Medulla oblongata (tissue), 1 donor: Measurements from ENCODE around the gene SFXN1.
"Not testable (repeated sequence)": the region's sequence is repeated elsewhere in the genome, so short reads cannot be mapped to it uniquely, and the experiment has no call there.

ENCODE experiments used
- DNase-seq: peaks from one replicate; pipeline ENCODE4 v3.0.0-alpha.2; 2015; ENCODE audit errors: extremely low spot score

The SFXN1 gene

DNA sequence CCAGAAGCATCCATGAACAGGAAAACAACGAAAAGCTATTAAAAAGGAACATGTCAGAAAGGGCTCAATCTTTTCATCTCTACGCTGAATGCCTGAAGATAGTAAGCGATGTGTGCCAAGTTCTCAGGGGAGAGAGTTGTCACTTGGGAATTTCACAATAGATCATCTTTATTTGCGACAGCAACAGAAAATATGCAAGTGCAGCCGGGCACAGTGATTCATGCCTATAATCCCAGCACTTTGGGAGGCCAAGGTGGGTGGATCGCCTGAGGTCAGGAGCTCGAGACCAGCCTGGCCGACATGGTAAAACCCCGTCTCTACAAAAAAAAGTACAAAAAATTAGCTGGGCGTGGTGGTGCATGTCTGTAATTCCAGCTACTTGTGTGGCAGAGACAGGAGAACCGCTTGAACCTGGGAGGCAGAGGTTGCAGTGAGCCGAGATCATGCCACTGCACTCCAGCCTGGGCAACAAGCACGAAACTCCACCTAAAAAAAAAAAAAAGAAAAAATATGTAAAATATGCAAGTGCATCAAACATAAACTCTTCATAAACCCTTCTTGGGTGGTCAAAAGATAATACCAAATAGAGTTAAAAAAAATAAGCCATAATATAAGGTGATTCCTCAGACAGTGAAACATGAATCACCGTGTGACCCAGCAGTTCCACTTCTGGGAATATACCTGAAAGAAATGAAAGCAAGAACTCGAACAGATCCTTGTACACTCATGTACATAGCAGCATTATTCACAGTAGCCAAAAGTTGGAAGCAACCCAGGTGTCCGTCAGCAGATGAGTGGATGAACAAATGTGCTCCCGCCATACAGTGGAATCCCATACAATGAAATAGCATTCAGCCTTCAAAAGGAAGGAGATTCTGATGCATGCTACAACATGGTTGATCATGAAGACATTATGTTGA is 16.2 kb downstream of the SFXN1 start:
- no peak for DNase-seq

DNA sequence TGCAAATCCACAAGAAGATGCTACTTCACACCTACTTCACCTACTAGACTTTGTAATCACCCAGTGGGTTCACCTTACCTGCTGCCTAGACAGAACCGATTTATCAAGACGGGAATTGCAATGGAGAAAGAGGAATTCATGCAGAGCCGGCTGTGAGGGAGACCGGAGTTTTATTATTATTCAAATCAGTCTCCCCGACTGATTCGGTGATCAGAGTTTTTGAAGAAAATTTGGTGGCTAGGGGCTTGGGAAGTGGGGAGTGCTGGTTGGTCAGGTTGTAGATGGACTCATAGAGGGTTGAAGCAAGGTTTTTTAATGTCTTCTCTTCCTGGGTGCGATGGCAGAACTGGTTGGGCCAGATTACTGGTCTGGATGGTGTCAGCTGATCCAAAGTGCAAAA is 23.4 kb downstream of the SFXN1 start:
- no peak for DNase-seq

DNA sequence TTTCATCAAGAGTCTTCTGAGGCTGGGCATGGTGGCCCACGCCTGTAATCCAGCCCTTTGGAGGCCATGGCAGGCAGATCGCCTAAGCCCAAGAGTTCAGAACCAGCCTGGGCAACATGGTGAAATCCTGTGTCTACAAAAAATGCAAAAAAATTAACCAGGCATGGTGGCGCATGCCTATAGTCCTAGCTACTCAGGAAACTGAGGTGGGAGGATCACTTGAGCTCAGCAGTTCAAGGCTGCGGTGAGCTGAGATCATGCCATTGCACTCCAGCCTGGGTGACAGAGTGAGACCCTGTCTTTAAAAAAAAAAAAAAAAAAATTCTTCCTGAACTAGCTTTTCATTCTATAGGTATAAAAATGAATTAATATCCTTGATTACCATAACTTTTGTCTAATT is 29.3 kb downstream of the SFXN1 start:
- not testable (repeated sequence) for DNase-seq

DNA sequence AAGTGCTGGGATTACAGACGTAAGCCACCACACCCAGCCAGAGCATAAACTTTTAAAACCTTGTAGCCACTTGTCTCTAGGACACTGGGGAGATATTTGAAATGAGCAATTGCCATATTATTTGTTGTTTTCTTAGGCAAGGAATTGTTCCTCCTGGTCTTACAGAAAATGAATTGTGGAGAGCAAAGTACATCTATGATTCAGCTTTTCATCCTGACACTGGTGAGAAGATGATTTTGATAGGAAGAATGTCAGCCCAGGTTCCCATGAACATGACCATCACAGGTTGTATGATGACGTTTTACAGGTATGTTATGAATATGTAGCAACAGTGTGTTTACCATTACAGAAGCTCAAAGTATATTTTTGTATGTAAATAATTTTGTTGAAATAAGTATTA is 30.5 kb downstream of the SFXN1 start:
- DNase-seq, result no peak

DNA sequence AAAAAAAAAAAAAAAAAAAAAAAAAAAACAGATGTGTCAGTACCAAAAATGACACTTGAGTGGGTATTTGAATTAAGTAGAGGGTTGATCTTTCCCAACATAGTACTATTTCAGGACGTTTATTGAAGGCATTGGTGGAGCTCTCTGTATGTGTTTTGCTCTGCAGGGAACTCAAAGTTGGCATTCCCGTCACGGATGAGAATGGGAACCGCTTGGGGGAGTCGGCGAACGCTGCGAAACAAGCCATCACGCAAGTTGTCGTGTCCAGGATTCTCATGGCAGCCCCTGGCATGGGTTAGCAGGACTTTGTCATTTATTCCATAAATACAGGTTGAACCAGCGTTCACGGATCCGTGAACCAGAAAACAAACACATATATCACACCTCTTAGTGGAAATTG is 34.9 kb downstream of the SFXN1 start:
- no peak for DNase-seq

DNA sequence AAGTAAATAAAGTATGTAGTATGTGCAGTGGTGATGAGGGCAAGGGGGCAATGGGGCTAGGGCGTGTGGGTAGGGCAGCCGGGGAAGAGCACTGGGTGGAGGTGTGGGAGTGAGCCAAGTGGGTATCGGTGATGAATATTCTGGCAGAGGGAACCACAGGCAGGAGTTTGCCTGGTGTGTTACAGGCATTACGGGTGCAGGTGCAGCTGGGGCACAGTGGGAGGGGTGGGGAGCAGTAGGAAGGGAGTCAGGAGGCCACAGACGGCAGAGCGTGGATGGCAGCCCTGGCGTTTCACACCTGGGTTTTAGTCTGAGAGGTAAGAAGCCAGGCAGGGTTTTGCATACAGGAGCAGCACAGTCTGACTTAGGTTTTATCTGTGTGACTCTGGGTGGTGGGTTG is 35.4 kb downstream of the SFXN1 start:
- no peak for DNase-seq

DNA sequence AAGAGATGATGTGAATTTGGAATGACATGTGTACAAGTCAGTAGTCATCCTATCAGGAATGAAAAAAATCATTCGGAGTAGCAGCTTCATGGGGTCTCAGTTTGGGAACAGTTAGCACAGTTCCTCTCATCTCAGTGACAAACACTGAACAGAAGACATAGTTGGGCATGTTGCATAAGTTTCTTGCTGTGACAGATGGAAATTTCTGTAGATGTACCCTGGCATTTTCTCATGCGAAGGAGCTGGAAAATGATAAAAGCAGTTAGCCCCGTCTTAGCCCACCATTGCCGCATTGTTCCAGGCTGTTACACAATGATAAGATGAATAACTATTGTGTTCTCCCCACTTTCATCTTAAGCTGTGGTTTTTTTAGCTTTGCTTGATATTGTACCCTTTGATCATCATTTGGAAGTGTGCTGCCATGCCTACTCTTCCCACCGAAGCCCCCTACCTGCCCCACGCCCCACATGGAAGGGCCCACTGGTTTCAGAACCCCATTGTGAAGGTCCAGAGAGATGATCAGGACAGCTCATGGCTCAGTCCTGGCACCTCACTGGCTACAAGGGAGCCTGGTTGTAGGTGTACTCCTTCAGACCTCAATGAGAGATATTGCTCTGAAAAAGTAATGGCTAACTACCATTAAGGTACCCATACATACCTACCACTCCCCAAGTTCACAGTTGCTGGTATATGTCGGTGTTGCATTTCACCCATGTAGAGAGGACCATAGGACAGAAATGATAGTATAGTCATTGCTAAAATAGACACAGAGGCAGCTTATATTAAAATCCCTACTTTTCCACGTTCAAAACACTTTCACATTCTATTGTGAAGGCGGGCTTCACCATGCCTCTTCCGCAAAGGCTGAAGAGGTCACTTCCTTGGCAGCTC is 38.8 kb downstream of the SFXN1 start:
- DNase-seq, result no peak

DNA sequence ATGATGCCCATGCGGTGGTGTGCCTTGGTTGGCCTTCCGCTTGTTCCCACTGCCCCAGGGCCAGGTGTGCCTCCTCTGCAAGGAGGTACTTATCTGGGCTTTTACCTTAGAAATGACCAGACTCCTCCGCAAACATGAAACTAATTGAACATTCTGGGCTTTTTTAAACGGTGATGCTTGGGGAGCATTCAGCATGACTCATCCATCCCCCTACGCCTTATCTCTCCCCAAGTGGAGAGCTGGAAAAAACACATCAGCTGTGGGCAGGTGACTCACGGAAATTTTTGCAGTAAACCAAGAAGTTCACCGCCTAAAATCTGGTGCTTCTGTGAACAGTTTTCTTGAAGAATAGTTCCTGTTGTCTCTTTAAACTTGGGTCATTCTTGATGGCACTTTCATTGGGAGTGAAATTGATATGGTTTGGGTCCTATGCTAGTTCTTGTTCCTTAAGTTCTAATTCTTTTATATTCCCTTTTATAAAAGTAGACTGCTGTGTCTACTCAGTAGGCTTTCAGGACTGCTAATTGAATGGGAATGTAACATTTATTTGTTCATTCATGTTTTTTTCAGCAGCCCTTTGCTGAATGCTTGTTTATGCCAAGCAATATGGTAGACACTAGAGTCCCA is 39.6 kb downstream of the SFXN1 start:
- no peak for DNase-seq

DNA sequence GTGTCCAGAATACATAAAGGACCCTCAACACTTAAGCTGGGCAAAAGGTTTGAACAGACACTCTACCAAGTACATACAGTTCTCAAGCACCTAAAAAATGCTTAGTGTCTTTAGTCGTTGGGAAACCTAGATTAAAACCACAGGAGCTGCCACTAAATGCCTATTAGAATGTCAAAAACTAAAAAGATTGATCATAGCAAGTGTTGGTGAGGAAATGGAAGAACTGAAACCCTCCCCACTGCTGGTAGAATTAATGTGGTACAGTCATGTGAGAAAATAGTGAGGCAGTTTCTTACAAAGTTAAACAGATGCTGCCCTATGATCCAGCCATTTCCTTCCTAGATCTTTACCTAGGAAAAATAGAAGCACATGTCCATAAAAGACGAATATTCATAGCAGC is 40.6 kb downstream of the SFXN1 start:
- no peak for DNase-seq

DNA sequence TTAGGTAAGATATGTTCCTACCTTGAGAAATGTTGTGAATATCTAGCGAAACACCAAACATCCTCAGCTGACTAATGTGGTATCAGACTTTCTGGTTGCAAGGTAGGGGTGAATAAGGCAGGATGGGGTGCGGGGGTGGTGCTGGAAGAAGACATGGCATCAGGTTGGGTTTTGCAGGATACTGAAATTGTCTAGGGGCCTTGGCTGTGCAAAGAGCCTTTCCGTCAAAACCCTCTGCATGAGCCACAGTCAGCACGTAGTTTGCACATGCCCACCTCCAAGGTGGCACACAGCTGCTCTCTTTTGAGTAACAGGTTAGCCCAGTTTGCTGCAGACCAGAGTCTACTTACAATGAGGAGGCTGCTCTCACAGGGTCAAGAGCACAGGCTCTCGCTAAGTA is 42.0 kb downstream of the SFXN1 start:
- DNase-seq, result no peak

DNA sequence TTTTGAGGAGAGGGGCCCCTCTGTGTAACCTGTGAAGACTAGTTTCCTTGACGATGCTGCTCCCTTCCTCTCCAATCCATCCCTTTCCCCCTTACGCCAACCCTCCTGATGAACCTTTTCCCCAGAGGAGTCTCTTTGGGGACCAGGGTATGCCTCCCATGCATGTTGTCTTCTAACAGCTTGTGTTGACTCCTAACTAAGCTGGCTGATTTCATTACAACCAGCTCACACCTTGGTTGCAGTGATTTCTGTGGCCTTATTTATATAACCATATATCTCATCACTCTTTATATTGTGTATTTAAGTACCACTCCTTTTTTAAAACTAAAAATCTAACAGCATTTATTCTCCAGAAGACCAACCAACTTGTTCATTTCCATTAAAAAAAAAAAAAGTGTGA is 42.5 kb downstream of the SFXN1 start:
- DNase-seq, result no peak

DNA sequence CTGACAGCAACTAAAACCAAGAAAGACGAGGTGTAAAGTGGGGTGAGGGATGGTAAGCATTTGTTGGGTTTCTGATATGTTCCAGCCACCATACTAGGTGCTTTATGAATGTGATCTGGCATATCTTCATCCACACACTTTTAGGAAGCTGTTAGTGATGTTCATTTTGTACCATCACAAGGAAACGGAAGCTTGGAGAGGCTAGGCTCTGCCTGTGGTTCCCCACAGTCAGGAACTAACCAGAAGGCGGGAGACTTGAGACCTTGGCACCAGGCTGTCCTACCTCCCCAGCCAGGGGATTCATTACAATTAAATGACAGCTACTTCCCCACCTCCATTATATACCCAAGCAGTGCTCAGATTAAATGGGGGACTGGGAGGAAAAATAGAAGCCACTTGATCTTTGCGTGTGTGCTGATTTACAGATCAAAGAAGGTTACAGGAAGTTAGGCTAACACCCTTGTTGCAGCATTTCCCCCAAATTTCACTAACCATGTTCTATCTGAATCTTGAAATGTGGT is 43.0 kb downstream of the SFXN1 start:
- no peak for DNase-seq

DNA sequence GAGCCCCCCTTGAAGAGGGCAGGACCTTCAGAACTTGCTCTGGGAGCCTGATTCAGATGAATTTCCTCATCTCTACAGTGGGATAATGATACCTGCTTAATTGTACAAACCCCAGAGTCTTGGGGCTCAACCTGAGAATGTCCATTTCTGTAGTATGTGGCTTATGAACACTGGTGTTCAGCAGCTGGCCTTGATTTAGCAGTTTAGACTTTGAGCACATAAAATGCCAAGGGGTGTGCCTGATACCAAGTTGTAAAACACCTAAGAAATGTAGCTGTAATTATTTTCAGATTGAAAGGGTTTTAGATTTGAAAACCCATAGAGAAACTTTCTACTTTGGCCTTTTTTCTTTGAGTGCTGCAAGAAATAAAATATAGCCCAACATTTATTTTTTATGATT is 44.9 kb downstream of the SFXN1 start:
- DNase-seq, result no peak

DNA sequence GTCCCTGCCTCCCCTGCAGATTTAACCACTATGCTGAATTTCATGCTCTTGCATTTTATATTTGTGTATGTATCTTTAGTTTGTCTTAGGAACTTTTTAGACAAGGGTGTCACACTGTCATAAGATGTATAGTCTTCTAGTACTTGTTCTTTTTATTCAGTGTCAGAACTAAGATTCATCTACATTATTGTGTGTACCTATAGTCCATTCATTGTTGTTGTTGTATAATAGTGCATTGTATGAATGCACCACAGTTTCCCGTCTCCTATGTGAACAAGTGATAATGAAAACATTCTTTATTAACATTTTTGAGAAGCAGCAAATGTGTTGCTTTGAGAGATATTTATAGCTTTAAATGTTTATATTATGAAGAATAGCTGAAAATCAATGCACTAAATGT is 45.9 kb downstream of the SFXN1 start:
- DNase-seq, result no peak

DNA sequence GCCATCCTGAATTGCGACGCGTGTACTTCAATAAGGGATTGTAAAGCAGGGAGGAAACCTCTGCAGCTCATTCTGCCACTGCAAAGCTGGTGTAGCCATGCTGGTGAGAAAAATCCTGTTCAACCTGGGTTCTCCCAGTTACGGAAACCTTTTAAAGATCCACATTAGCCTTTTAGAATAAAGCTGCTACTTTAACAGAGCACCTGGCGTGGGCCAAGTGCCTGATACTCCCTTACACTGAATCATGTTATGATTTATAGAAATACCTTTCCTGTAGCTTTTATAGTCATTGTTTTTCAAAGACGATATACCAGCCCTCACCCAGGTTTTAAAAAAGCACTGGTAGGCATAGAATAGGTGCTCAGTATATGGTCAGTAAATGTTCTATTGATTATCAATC is 48.3 kb downstream of the SFXN1 start:
- no peak for DNase-seq

DNA sequence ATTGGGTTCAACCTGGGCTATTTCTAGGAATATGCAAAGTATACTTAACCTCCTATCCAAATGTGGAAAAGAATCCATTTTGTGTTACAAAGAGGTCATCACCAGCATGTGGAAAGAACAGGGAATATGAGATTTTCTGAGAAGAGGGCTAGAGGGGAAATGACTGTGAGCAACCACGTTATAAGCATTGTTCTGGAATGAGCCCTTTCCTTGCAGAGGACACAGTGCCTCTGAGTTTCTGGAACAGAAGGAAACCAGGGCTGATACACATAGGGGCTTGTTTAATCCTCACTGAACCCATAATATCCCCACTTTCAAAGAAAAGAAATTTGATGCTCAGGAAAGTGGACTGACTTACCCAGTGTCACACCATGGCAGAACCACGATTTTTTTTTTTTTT is 53.0 kb downstream of the SFXN1 start:
- DNase-seq, result no peak

DNA sequence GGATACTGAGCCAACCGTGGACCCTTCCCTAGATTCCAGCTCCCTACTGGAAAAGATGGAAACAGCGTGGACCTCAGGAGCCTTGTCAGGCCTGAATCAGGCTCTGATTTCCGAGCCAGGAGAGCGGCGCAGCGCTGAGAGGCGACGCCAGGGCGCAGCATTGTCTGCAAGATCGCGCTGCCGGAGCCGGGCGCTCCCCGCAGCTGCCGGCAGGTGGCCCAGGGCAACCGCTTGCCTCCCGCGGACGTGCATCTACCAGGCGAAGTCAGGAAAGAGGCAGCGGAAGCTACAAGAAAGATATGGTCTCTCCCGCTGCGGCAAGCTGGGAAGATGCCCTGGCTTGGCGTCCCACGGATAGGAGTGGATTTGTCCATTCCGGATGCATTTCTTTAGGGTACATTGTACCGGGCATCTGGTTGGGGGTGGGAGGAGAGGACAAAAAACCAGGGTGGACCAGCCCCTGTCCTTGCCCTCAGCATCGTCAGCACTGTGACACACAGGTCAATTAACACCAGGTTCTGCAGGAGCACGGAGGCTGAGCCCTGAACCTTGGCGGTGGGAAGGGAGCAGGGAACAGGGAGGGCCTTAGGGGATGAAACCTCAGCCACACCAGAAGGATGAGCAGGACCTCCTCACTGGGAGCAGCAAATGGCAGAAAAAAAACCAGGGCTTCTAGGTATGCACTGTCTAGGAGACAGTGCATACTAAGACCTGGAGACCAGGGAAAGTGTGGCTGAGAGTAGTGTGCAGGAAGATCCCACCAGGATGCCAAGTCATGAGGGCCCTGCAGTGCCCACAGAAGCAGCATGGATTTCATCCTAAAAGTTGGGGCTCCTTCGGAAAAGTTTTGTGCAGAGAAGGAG is 55.9 kb downstream of the SFXN1 start:
- peak; percentile 79 for DNase-seq

DNA sequence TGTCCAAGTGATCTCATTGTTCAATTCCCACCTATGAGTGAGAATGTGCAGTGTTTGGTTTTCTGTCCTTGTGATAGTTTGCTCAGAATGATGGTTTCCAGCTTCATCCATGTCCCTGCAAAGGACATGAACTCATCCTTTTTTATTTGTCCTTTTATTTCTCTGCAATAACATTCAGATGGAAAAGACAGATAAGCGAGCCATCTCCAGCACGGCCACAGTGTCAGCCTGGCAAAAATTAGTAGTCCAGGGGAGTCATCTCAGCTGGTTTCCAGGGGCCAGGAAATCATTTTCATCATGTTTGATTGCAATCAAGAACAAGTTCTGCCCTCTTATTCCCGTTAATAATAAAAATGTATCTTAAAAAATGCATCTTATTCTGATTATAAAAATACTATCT is 57.0 kb downstream of the SFXN1 start:
- DNase-seq, result not testable (repeated sequence)

DNA sequence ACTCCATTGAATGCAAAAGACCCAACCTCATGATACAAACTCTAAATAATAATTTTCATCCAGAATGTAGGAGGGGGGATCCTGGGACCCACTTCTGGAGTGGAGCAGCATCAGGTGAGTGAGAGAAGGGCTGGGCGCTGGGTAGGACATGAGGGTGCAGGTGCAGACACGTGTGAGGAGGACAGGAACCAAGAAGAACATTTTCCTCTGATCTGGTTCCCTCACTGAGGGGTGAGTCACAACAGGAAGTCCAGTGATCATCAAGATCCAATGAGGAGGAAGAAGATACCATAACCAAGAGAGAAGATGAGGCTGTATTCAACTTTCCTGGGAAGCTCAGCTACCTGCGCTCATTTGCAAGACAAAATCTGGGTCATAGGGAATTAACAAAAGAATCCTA is 57.4 kb downstream of the SFXN1 start:
- no peak for DNase-seq

DNA sequence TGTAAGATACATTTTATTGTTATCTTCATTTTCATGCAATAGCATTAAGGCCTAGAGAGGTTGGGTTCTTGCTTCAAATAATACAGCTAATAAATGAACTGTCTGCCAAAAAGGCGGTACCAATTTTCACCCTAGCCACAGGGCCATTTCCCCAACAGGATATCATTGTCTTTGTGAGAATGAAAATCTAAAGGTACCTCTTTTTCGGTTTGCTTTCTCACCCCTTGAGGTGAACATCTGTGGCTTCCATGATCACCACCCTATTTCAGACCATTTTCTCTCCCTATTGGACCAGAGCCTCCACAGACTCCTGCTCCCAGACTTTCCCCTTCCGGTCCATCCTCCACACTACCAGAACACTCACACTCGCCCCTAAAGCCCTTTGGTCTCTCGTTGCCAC is 60.2 kb downstream of the SFXN1 start:
- DNase-seq, result no peak

DNA sequence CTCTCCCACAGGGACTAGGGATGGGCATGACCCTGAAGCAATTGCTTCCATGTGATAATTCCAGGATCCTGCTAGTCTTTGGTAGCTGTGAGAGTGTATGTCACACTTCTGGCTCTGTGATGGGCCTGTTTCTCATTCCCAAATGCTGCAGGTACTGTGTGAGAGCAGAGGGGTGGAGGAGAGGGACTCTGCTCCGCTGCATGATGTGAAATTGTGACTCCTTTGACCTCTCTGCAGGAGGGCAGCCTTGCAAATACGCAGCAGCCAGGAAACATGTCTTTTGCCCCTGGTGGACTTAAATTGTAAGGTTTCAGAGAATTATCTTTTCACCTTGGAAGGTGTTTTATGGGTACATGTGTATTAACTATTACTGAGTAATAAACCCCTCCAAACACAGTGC is 61.6 kb downstream of the SFXN1 start:
- no peak for DNase-seq
